Karpas-422 (cell line): ENCODE measurements around the gene RFX7. TPM values are rescaled to one million over a fixed set of nuclear protein-coding genes. Genes with fewer than 3 reads are reported as not detected.
"Not testable (repeated sequence)": the region's sequence is repeated elsewhere in the genome, so short reads cannot be mapped to it uniquely, and the experiment has no call there.

ENCODE experiments used
- DNase-seq: peaks from one replicate; pipeline ENCODE4 v3.0.0-alpha.2; 2015
- H2AFZ ChIP-seq: fragments of 200-600 bp; sonication (generic); 2 replicates; pipeline ENCODE4 v1.6.1; 2014; ENCODE audit warnings: antibody characterized with exemption, low read length, mixed read lengths
- H3K27ac ChIP-seq: fragments of 200-600 bp; sonication (generic); 2 replicates; pipeline ENCODE4 v1.5.1; 2014; ENCODE audit warnings: mild to moderate bottlenecking, low read length, moderate library complexity
- H3K27me3 ChIP-seq: fragments of 200-600 bp; sonication (generic); 2 replicates; pipeline ENCODE4 v1.6.1; 2014; ENCODE audit warnings: low read length, mixed read lengths
- H3K36me3 ChIP-seq: fragments of 200-600 bp; sonication (generic); 2 replicates; pipeline ENCODE4 v1.6.1; 2014; ENCODE audit warnings: low read length, mixed read lengths; ENCODE audit not compliant: insufficient read depth
- H3K4me1 ChIP-seq: fragments of 200-600 bp; sonication (generic); 2 replicates; pipeline ENCODE4 v1.6.1; 2014; ENCODE audit warnings: mild to moderate bottlenecking, low read length, mixed read lengths
- H3K4me2 ChIP-seq: fragments of 200-600 bp; sonication (generic); 2 replicates; pipeline ENCODE4 v1.6.1; 2014; ENCODE audit warnings: low read length, low read depth, mild to moderate bottlenecking; ENCODE audit not compliant: poor library complexity, severe bottlenecking
- H3K4me3 ChIP-seq: fragments of 200-600 bp; sonication (generic); 2 replicates; pipeline ENCODE4 v1.5.1; 2014; ENCODE audit warnings: mild to moderate bottlenecking, antibody characterized with exemption, low read length, mixed read lengths
- H3K79me2 ChIP-seq: fragments of 200-600 bp; sonication (generic); 2 replicates; pipeline ENCODE4 v1.6.1; 2014; ENCODE audit warnings: mild to moderate bottlenecking, low read length, mixed read lengths
- H3K9ac ChIP-seq: fragments of 200-600 bp; sonication (generic); 2 replicates; pipeline ENCODE4 v1.6.0; 2014; ENCODE audit warnings: low read length
- H3K9me2 ChIP-seq: fragments of 200-600 bp; sonication (generic), shearing (Covaris generic); replicated peaks from 2 replicates; pipeline ENCODE4 v1.6.0; 2014; ENCODE audit warnings: mild to moderate bottlenecking, low read length, moderate library complexity; ENCODE audit not compliant: insufficient read depth
- H3K9me3 ChIP-seq: fragments of 300-700, 200-600 bp; sonication (generic); 2 replicates; pipeline ENCODE4 v1.6.1; 2014; ENCODE audit warnings: low read length, mixed read lengths
- H4K20me1 ChIP-seq: fragments of 200-600 bp; sonication (generic); 2 replicates; pipeline ENCODE4 v1.6.1; 2014; ENCODE audit warnings: mild to moderate bottlenecking, antibody characterized with exemption, low read length, low read depth; ENCODE audit not compliant: insufficient read depth
- total RNA-seq: library from RNA; depleted of rRNA; stranded (reverse); fragments of >200 nt; shearing (Covaris generic); gene quantifications from 2 replicates; pipeline ENCODE4 v1.2.3, GENCODE V29; 2014; ENCODE audit warnings: low replicate concordance; rRNA removed

RFX7 gene
- 20.7 and 57.3 TPM in 2 replicates for total RNA-seq

DNA sequence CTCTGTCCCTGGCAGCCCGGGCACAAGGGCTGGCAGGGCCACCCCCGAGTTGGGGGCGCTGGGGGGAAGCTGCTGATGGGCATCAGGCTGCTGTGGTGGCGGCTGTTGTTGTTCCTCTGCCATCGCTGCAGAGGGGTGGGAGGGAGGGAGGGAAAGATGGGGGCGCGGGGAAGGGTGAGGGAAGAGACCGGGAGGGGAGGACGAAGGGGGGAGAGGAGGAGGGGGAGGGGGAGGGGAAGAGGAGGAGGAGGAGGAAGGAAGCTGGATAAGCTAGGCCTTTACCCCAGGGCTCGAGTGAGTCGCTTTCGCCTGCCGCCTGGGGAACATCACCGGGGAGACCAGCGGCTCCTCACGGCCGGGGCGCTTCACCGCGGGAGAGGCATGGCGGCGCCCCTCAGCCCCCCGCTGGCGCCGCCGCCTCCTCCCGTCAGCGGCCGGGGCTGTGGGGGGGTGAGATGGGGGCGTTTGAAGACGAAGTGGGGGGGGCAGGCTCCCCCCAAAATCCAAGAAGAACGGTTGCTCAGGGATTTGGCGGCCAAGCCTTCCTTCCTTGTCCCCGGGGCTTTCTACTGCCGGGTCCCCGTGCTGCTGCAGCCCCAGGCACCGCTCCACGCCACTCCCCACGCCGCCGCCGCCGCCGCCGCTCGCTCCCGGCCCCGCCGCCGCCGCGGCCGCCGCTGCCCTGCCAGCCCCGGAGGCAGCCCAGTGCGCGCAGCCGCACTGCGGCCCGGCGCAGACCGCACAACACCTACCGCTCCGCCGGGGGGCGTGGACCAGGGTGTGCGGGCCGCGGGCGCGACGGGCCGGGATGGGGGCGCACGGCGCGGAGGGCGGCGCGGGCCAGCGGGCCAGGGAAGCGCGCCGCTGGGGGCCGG, at the start of gene RFX7:
TSS of gene RFX7 (minus strand) at position 717 of the 875 bp plus-strand sequence. CDS start at position 123, 594 bp downstream.
- peak; percentile 90 for DNase-seq
- H3K9me3 ChIP-seq: no peaks in the 10 kb centered on the region
- peaks cover 62% of the 10 kb centered on the region for H3K79me2 ChIP-seq
- no peaks in the 10 kb centered on the region for H4K20me1 ChIP-seq
- H3K9ac ChIP-seq: peak within 1 kb of the TSS; percentile 89
- H3K4me1 ChIP-seq: peaks cover 36% of the 10 kb centered on the region
- H2AFZ ChIP-seq: peak within 1 kb of the TSS; percentile 53; the same call in 1 of the 2 replicates
- H3K27ac ChIP-seq: peak within 1 kb of the TSS; percentile 98
- H3K4me2 ChIP-seq: peak within 1 kb of the TSS; percentile 96
- H3K36me3 ChIP-seq: peaks cover 27% of the 10 kb centered on the region
- H3K27me3 ChIP-seq: no peaks in the 10 kb centered on the region
- H3K4me3 ChIP-seq: peak within 1 kb of the TSS; percentile 88
- H3K9me2 ChIP-seq: no peaks in the 10 kb centered on the region

DNA sequence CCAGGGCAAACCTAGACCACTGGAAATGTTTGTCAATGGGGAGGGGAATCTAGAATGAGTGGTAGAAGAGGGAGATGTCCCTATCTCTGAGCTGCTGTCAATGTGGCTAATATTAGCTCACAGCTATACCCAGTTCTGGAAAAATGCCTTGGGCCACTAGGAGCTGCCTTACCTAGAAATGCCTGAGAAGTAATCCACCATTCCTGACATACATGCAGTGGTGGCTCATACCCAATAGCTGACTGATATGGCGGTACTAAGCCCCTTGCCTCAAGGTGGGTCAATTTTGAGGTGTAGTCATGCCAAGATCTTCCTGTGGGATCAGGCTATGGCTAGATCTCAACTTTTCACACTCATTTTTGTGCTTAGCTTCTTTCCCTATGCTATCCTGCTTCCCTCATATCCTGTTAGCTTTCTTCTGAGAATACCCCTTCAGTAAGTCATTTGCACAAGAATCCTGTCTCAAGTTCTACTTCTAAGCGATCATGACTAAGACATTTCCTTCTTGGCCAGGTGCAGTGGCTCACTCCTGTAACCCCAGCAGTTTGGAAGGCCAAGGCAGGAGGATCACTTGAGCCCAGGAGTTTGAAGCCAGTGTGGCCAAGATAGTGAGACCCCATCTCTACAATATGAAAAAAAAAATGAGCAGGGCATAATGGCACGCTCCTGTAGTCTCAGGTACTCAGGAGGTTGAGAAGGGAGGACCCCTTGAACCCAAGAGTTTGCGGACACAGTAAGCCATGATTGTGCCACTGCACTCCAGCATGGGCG, 49.1 kb upstream of the RFX7 start:
- no peaks in the 10 kb centered on the region for H3K79me2 ChIP-seq
- no peak overlapping the region for H3K9ac ChIP-seq
- no peaks in the 10 kb centered on the region for H3K36me3 ChIP-seq
- H4K20me1 ChIP-seq: no peaks in the 10 kb centered on the region
- no peak for DNase-seq
- H3K27ac ChIP-seq: no peak overlapping the region
- H3K9me3 ChIP-seq: peaks cover 8% of the 10 kb centered on the region
- no peaks in the 10 kb centered on the region for H3K9me2 ChIP-seq
- no peak overlapping the region for H3K4me3 ChIP-seq
- H3K4me2 ChIP-seq: no peak overlapping the region
- H3K27me3 ChIP-seq: peaks cover 2% of the 10 kb centered on the region; the same call in 1 of the 2 replicates
- H3K4me1 ChIP-seq: no peaks in the 10 kb centered on the region
- no peak overlapping the region for H2AFZ ChIP-seq

GRCh38 chr15:56291741-56292140, 48.1 kb upstream of the RFX7 start:
- no peak for DNase-seq
- peaks cover 2% of the 10 kb centered on the region; the same call in 1 of the 2 replicates for H3K27me3 ChIP-seq
- H3K9me2 ChIP-seq: no peaks in the 10 kb centered on the region
- H3K79me2 ChIP-seq: no peaks in the 10 kb centered on the region
- no peaks in the 10 kb centered on the region for H3K4me1 ChIP-seq
- no peaks in the 10 kb centered on the region for H4K20me1 ChIP-seq
- H3K9me3 ChIP-seq: peaks cover 8% of the 10 kb centered on the region
- H3K4me2 ChIP-seq: no peak overlapping the region
- H3K4me3 ChIP-seq: no peak overlapping the region
- H3K27ac ChIP-seq: no peak overlapping the region
- no peak overlapping the region for H3K9ac ChIP-seq
- H3K36me3 ChIP-seq: no peaks in the 10 kb centered on the region
- no peak overlapping the region for H2AFZ ChIP-seq

- DNase-seq: peak; percentile 66
- peaks cover 8% of the 10 kb centered on the region for H3K9me3 ChIP-seq
- H3K4me2 ChIP-seq: no peak overlapping the region
- H3K4me3 ChIP-seq: no peak overlapping the region
- H3K36me3 ChIP-seq: no peaks in the 10 kb centered on the region
- H3K27me3 ChIP-seq: peaks cover 2% of the 10 kb centered on the region; the same call in 1 of the 2 replicates
- H3K27ac ChIP-seq: no peak overlapping the region
- no peaks in the 10 kb centered on the region for H3K79me2 ChIP-seq
- H3K4me1 ChIP-seq: no peaks in the 10 kb centered on the region
- H3K9me2 ChIP-seq: no peaks in the 10 kb centered on the region
- H4K20me1 ChIP-seq: no peaks in the 10 kb centered on the region
- no peak overlapping the region for H3K9ac ChIP-seq
- no peak overlapping the region for H2AFZ ChIP-seq
Observed at GRCh38 chr15:56286213-56286612, 42.5 kb upstream of the RFX7 start.

DNA sequence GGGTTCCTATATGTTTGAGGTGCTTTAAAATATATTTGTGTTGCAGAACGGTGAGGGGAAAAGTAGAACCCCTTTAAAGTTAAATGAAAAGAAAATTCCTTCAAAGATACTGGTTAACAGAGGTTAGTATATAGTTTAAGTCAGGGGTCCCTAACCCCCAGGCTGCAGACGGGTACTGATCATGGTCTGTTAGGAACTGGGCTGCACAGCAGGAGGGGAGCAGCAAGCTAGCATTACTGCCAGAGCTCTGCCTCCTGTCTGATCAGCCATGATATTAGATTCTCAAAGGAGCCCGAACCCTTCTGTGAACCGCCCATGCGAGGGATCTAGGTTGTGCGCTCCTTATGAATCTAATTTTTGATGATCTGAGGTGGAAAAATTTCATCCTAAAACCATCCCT, 37.5 kb upstream of the RFX7 start:
- no peak overlapping the region for H2AFZ ChIP-seq
- H3K4me3 ChIP-seq: no peak overlapping the region
- no peaks in the 10 kb centered on the region for H3K4me1 ChIP-seq
- no peaks in the 10 kb centered on the region for H3K79me2 ChIP-seq
- H4K20me1 ChIP-seq: no peaks in the 10 kb centered on the region
- H3K4me2 ChIP-seq: no peak overlapping the region
- H3K9me3 ChIP-seq: no peaks in the 10 kb centered on the region
- H3K27me3 ChIP-seq: no peaks in the 10 kb centered on the region
- no peaks in the 10 kb centered on the region for H3K9me2 ChIP-seq
- no peak overlapping the region for H3K27ac ChIP-seq
- H3K36me3 ChIP-seq: no peaks in the 10 kb centered on the region
- DNase-seq: no peak
- no peak overlapping the region for H3K9ac ChIP-seq

DNA sequence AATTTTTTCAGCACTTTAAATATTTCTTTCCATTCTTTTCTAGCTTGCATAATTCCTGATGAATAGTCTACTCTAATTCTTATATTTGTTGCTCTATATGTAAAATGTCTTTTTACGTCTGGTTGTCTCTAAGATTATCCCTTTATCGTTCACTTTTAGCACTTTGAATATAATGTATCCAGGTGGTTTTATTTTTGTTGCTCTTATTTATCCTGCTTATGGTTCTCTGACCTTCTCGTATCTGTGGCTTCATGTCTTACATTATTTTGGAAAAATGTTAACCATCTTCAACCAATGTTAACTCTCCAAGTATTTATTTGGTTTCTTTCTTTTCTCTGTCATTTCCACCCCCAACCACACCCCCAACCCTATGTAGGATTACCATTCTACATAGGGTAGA, 30.0 kb upstream of the RFX7 start:
- H2AFZ ChIP-seq: no peak overlapping the region
- no peaks in the 10 kb centered on the region for H3K27me3 ChIP-seq
- H3K27ac ChIP-seq: no peak overlapping the region
- H3K79me2 ChIP-seq: no peaks in the 10 kb centered on the region
- H3K4me1 ChIP-seq: no peaks in the 10 kb centered on the region
- H3K9me3 ChIP-seq: no peaks in the 10 kb centered on the region
- no peaks in the 10 kb centered on the region for H3K9me2 ChIP-seq
- DNase-seq: no peak
- no peak overlapping the region for H3K4me2 ChIP-seq
- no peak overlapping the region for H3K9ac ChIP-seq
- no peaks in the 10 kb centered on the region for H4K20me1 ChIP-seq
- H3K36me3 ChIP-seq: no peaks in the 10 kb centered on the region
- H3K4me3 ChIP-seq: no peak overlapping the region

GRCh38 chr15:56272454-56272853, 28.8 kb upstream of the RFX7 start:
- Histone ChIP-seq H3K36me3 (no peaks in the 10 kb centered on the region), H3K9ac (no peak overlapping the region), H3K9me2 (no peaks in the 10 kb centered on the region), H3K27ac (no peak overlapping the region), H3K9me3 (no peaks in the 10 kb centered on the region), H3K4me2 (no peak overlapping the region), H3K79me2 (no peaks in the 10 kb centered on the region), H4K20me1 (no peaks in the 10 kb centered on the region), H3K4me3 (no peak overlapping the region), H2AFZ (no peak overlapping the region), H3K27me3 (no peaks in the 10 kb centered on the region), H3K4me1 (no peaks in the 10 kb centered on the region)
- DNase-seq: no peak

GRCh38 chr15:56266465-56266864, 22.8 kb upstream of the RFX7 start:
- H3K27ac ChIP-seq: not testable (repeated sequence)

More at GRCh38 chr15:56266465-56266864, 22.8 kb upstream of the RFX7 start:
- not testable (repeated sequence) for H3K79me2 ChIP-seq, H3K4me1 ChIP-seq, H3K9me3 ChIP-seq, H3K4me2 ChIP-seq, H3K9me2 ChIP-seq, H3K36me3 ChIP-seq, H4K20me1 ChIP-seq, H2AFZ ChIP-seq, H3K4me3 ChIP-seq, H3K9ac ChIP-seq, H3K27me3 ChIP-seq, DNase-seq
